Natural killer cell (primary cell): ENCODE results near the gene RPL29. TPM values are rescaled to one million over a fixed set of nuclear protein-coding genes. Genes with fewer than 3 reads are reported as not detected.

ENCODE experiments used
- ATAC-seq, 3 donors: fragments of 150-1000 bp in 2 of 3; fragments of 200-7000 bp in 1 of 3; cut with Tn5 transposase; 1 replicate in 1 of 3; 2 replicates in 2 of 3; pipeline ENCODE4 v1.10.0; 2021; ENCODE audit warnings: mild to moderate bottlenecking in 2 of 3, moderate library complexity in 2 of 3
- DNase-seq, 2 donors: peaks; one replicate each; pipeline versions ENCODE4 v3.0.0 to v3.0.0-alpha.2; 2013 to 2021; ENCODE audit warnings: mixed read lengths in 1 of 2
- H3K27ac ChIP-seq: one replicate; pipeline ENCODE4 v1.5.1; 2013; ENCODE audit warnings: mild to moderate bottlenecking, low read length
- H3K27me3 ChIP-seq: one replicate; pipeline ENCODE4 v1.6.1; 2013; ENCODE audit warnings: low read length; ENCODE audit not compliant: control insufficient read depth, insufficient read depth
- H3K36me3 ChIP-seq: one replicate; pipeline ENCODE4 v1.6.1; 2013; ENCODE audit warnings: low read length; ENCODE audit not compliant: control insufficient read depth, insufficient read depth
- H3K4me1 ChIP-seq: one replicate; pipeline ENCODE4 v1.6.1; 2013; ENCODE audit warnings: low read length; ENCODE audit not compliant: control insufficient read depth, insufficient read depth
- H3K4me3 ChIP-seq: one replicate; pipeline ENCODE4 v1.5.1; 2013; ENCODE audit warnings: low read length
- H3K9me3 ChIP-seq: one replicate; pipeline ENCODE4 v1.6.1; 2013; ENCODE audit warnings: low read length; ENCODE audit not compliant: control insufficient read depth, insufficient read depth
- H3K27ac Mint-ChIP-seq, 2 donors: one replicate each; pipeline ENCODE4 v1.8.0; 2022; ENCODE audit warnings: mild to moderate bottlenecking in 2 of 2, mixed read lengths in 2 of 2, moderate library complexity in 1 of 2
- H3K27me3 Mint-ChIP-seq, 2 donors: one replicate each; pipeline ENCODE4 v1.8.0; 2022; ENCODE audit warnings: low read depth in 2 of 2, mixed read lengths in 2 of 2
- H3K36me3 Mint-ChIP-seq: one replicate; pipeline ENCODE4 v1.8.0; 2022; ENCODE audit warnings: mixed read lengths
- H3K4me1 Mint-ChIP-seq, 2 donors: one replicate each; pipeline ENCODE4 v1.8.0; 2022; ENCODE audit warnings: mixed read lengths in 2 of 2
- H3K4me3 Mint-ChIP-seq: one replicate; pipeline ENCODE4 v1.8.0; 2022; ENCODE audit warnings: mild to moderate bottlenecking, moderate library complexity, mixed read lengths
- H3K9me3 Mint-ChIP-seq, 2 donors: one replicate each; pipeline ENCODE4 v1.8.0; 2022; ENCODE audit warnings: mixed read lengths in 2 of 2
- CTCF ChIP-seq: fragments of 200-600 bp; IDR thresholded peaks from one replicate; pipeline ENCODE4 v1.8.0; 2022; ENCODE audit warnings: antibody characterized with exemption
- WGBS: methylation state at CpG from one replicate; pipeline ENCODE4 v1.1.7; 2013; ENCODE audit warnings: missing lambda C conversion rate; ENCODE audit not compliant: insufficient coverage; 5-methylcytosine and 5-hydroxymethylcytosine counted together
- intact Hi-C: fragments of 100-400 bp; cut with micrococcal nuclease; formaldehyde crosslinking; loops from one replicate; pipeline ENCODE4 v1.14.2; 2022
- total RNA-seq, 4 donors: library from RNA; stranded (reverse); fragments of 120-200 nt in 1 of 4; gene quantifications; one replicate each; pipeline versions ENCODE4 v1.2.3 to v1.2.4, GENCODE V29; 2013 to 2022

RPL29 gene
- total RNA-seq, 3 donors from 2014 or later (not counting 1 experiment from before 2014, with no cell fraction given): 486 to 819 (median 797) TPM

- ATAC-seq (no peak), DNase-seq (no peak)
- no peaks in the 10 kb centered on the region for H3K27me3 Mint-ChIP-seq
- intact Hi-C loops: no loop called here
- H3K4me3 Mint-ChIP-seq: no peak overlapping the region
- no peak overlapping the region for H3K27ac Mint-ChIP-seq
- 85% methylated on average over 4 of the region's 4 CpGs for WGBS
- Histone ChIP-seq H3K27me3 (no peaks in the 10 kb centered on the region), H3K4me3 (no peak overlapping the region), H3K9me3 (no peaks in the 10 kb centered on the region), H3K36me3 (no peaks in the 10 kb centered on the region), H3K27ac (no peak overlapping the region), H3K4me1 (peaks cover 19% of the 10 kb centered on the region)
- H3K9me3 Mint-ChIP-seq: no peaks in the 10 kb centered on the region
- no peaks in the 10 kb centered on the region for H3K36me3 Mint-ChIP-seq
- no peak for TF ChIP-seq CTCF
- peaks cover 11 to 18% of the 10 kb centered on the region in 2 donors for H3K4me1 Mint-ChIP-seq
Observed at GRCh38 chr3:51946796-51947195, 48.9 kb downstream of the RPL29 start.

- 96% methylated on average over 14 of the region's 14 CpGs for WGBS
- H3K27me3 Mint-ChIP-seq: no peaks in the 10 kb centered on the region
- peaks cover 15 to 25% of the 10 kb centered on the region in 2 donors for H3K4me1 Mint-ChIP-seq
- H3K4me1 ChIP-seq: peaks cover 24% of the 10 kb centered on the region
- H3K27ac Mint-ChIP-seq: no peak overlapping the region
- intact Hi-C loops: no loop called here
- DNase-seq: no peak
- no peaks in the 10 kb centered on the region for H3K9me3 Mint-ChIP-seq
- H3K9me3 ChIP-seq: no peaks in the 10 kb centered on the region
- no peak overlapping the region for H3K4me3 Mint-ChIP-seq
- no peaks in the 10 kb centered on the region for H3K36me3 ChIP-seq
- H3K27me3 ChIP-seq: no peaks in the 10 kb centered on the region
- no peak for ATAC-seq
- no peak overlapping the region for H3K27ac ChIP-seq
- no peak overlapping the region for H3K4me3 ChIP-seq
- H3K36me3 Mint-ChIP-seq: no peaks in the 10 kb centered on the region
- no peak for TF ChIP-seq CTCF
Observed at GRCh38 chr3:51945926-51946705, 49.6 kb downstream of the RPL29 start.

GRCh38 chr3:51945031-51945840 is 50.5 kb downstream of the RPL29 start:
- WGBS: 95% methylated on average over 18 of the region's 18 CpGs
- H3K9me3 Mint-ChIP-seq: no peaks in the 10 kb centered on the region
- H3K36me3 ChIP-seq: no peaks in the 10 kb centered on the region
- intact Hi-C loops: no loop called here
- H3K4me3 Mint-ChIP-seq: no peak overlapping the region
- no peak for ATAC-seq
- H3K27ac Mint-ChIP-seq: peak overlapping the region in 1 of 2 donors; percentile 42
- no peak for DNase-seq
- H3K27ac ChIP-seq: no peak overlapping the region
- peaks cover 32% of the 10 kb centered on the region for H3K4me1 ChIP-seq
- peaks cover 22 to 32% of the 10 kb centered on the region in 2 donors for H3K4me1 Mint-ChIP-seq
- no peak for TF ChIP-seq CTCF
- H3K27me3 Mint-ChIP-seq: no peaks in the 10 kb centered on the region
- no peaks in the 10 kb centered on the region for H3K36me3 Mint-ChIP-seq
- no peaks in the 10 kb centered on the region for H3K27me3 ChIP-seq
- no peak overlapping the region for H3K4me3 ChIP-seq
- no peaks in the 10 kb centered on the region for H3K9me3 ChIP-seq
